Loucy (cell line): ENCODE results near the gene TUT4.

Source experiments
- H2AFZ ChIP-seq: fragments of 200-600 bp; sonication (generic); 2 replicates; pipeline ENCODE4 v1.6.0; 2016; ENCODE audit warnings: antibody characterized with exemption, mild to moderate bottlenecking, low read length, moderate library complexity
- H3F3A ChIP-seq: fragments of 200-600 bp; 2 replicates; pipeline ENCODE4 v1.6.0; 2016; ENCODE audit warnings: antibody characterized with exemption, low read depth, mild to moderate bottlenecking
- H3K27me3 ChIP-seq: fragments of 200-600 bp; sonication (generic); 2 replicates; pipeline ENCODE4 v1.6.1; 2014; ENCODE audit warnings: low read length, mild to moderate bottlenecking; ENCODE audit not compliant: insufficient read depth, poor library complexity, severe bottlenecking
- H3K36me3 ChIP-seq: fragments of 200-600 bp; sonication (generic); 2 replicates; pipeline ENCODE4 v1.6.1; 2016; ENCODE audit warnings: low read length; ENCODE audit not compliant: insufficient read depth
- H3K4me1 ChIP-seq: fragments of 200-600 bp; sonication (generic); 2 replicates; pipeline ENCODE4 v1.5.1; 2014; ENCODE audit warnings: low read length, mild to moderate bottlenecking; ENCODE audit not compliant: insufficient read depth, poor library complexity, severe bottlenecking
- H3K4me2 ChIP-seq: fragments of 200-600 bp; sonication (generic); 2 replicates; pipeline ENCODE4 v1.6.0; 2014; ENCODE audit warnings: antibody characterized with exemption, low read length, low read depth, mild to moderate bottlenecking; ENCODE audit not compliant: poor library complexity, severe bottlenecking
- H3K4me3 ChIP-seq: fragments of 200-600 bp; sonication (generic); 2 replicates; pipeline ENCODE4 v1.5.1; 2014; ENCODE audit warnings: low read length, mild to moderate bottlenecking, mixed read lengths; ENCODE audit not compliant: poor library complexity, severe bottlenecking
- H3K79me2 ChIP-seq: fragments of 200-600 bp; sonication (generic); 2 replicates; pipeline ENCODE4 v1.6.1; 2014; ENCODE audit warnings: low read length; ENCODE audit not compliant: insufficient read depth
- H3K9ac ChIP-seq: fragments of 200-600 bp; sonication (generic); 2 replicates; pipeline ENCODE4 v1.6.0; 2014; ENCODE audit warnings: mild to moderate bottlenecking, low read depth, low read length, moderate library complexity; ENCODE audit not compliant: poor library complexity, severe bottlenecking
- H3K9me2 ChIP-seq: fragments of 200-600 bp; sonication (generic); replicated peaks from 2 replicates; pipeline ENCODE4 v1.6.1; 2016; ENCODE audit warnings: low read depth, low read length, mixed read lengths
- H3K9me3 ChIP-seq: fragments of 200-600 bp; sonication (generic); 2 replicates; pipeline ENCODE4 v1.6.1; 2014; ENCODE audit warnings: mild to moderate bottlenecking, antibody characterized with exemption, low read length, low read depth; ENCODE audit not compliant: insufficient read depth
- H4K20me1 ChIP-seq: fragments of 200-600 bp; sonication (generic); 2 replicates; pipeline ENCODE4 v1.6.0; 2014; ENCODE audit warnings: antibody characterized with exemption, low read length, mild to moderate bottlenecking; ENCODE audit not compliant: insufficient read depth, poor library complexity, severe bottlenecking
- CTCF ChIP-seq: fragments of 200-600 bp; sonication (generic); conservative IDR thresholded peaks from 2 replicates; pipeline ENCODE4 v1.5.1; 2014; ENCODE audit warnings: mild to moderate bottlenecking, antibody characterized with exemption, low read length
- EZH2phosphoT487 ChIP-seq: fragments of 200-600 bp; IDR thresholded peaks from 2 replicates; pipeline ENCODE4 v1.6.1; 2018; ENCODE audit warnings: antibody characterized with exemption, mild to moderate bottlenecking, moderate library complexity, borderline replicate concordance

Gene TUT4

GRCh38 chr1:52460694-52461093, 92.2 kb downstream of the TUT4 start:
- no peak for TF ChIP-seq CTCF
- TF ChIP-seq EZH2phosphoT487, result no peak
- Histone ChIP-seq H3K9me2 (no peaks in the 10 kb centered on the region), H3K36me3 (peaks cover 16% of the 10 kb centered on the region; the same call in 1 of the 2 replicates), H3K9me3 (no peaks in the 10 kb centered on the region), H4K20me1 (no peaks in the 10 kb centered on the region), H2AFZ (no peak overlapping the region), H3K4me2 (no peak overlapping the region), H3K4me1 (no peaks in the 10 kb centered on the region), H3F3A (0 out of 2 replicates have a peak, but pooled peaks cover 3% of the 10 kb centered on the region), H3K27me3 (no peaks in the 10 kb centered on the region), H3K9ac (no peak overlapping the region), H3K4me3 (no peak overlapping the region), H3K79me2 (no peaks in the 10 kb centered on the region)

GRCh38 chr1:52455686-52456085, 97.2 kb downstream of the TUT4 start:
- Histone ChIP-seq H3K4me2 (no peak overlapping the region), H3K27me3 (no peaks in the 10 kb centered on the region), H3K4me3 (no peak overlapping the region), H4K20me1 (no peaks in the 10 kb centered on the region), H3K36me3 (peaks cover 26% of the 10 kb centered on the region; the same call in 1 of the 2 replicates), H3K9me2 (no peaks in the 10 kb centered on the region), H3K4me1 (no peaks in the 10 kb centered on the region), H3F3A (no peaks in the 10 kb centered on the region), H3K9ac (no peak overlapping the region), H2AFZ (no peak overlapping the region), H3K9me3 (no peaks in the 10 kb centered on the region), H3K79me2 (no peaks in the 10 kb centered on the region)
- TF ChIP-seq CTCF (no peak), EZH2phosphoT487 (no peak)

- Histone ChIP-seq H3K36me3 (peaks cover 23% of the 10 kb centered on the region; the same call in 1 of the 2 replicates), H3K9me3 (no peaks in the 10 kb centered on the region), H4K20me1 (no peaks in the 10 kb centered on the region), H3K9ac (no peak overlapping the region), H3K79me2 (no peaks in the 10 kb centered on the region), H3K27me3 (no peaks in the 10 kb centered on the region), H3K4me2 (no peak overlapping the region), H3K4me3 (no peak overlapping the region), H3K4me1 (no peaks in the 10 kb centered on the region), H3K9me2 (no peaks in the 10 kb centered on the region), H2AFZ (no peak overlapping the region), H3F3A (no peaks in the 10 kb centered on the region)
- TF ChIP-seq EZH2phosphoT487 (no peak), CTCF (no peak)
These were observed 98.1 kb downstream of the TUT4 start for GRCh38 chr1:52454779-52455178.
